Posterior cingulate gyrus (tissue), 11 donors: ENCODE results near the gene CYSRT1.
"Not testable (repeated sequence)": the region's sequence is repeated elsewhere in the genome, so short reads cannot be mapped to it uniquely, and the experiment has no call there.

ENCODE experiments used
- DNase-seq, 10 donors: peaks; one replicate each; pipeline versions ENCODE4 v3.0.0 to v3.0.0-alpha.2; 2020 to 2021; ENCODE audit warnings: mixed read lengths in 3 of 10
- intact Hi-C: fragments of 100-400 bp; cut with DNase I; formaldehyde crosslinking; loops from one replicate; pipeline ENCODE4 v1.15.1; 2023

The CYSRT1 gene

DNA sequence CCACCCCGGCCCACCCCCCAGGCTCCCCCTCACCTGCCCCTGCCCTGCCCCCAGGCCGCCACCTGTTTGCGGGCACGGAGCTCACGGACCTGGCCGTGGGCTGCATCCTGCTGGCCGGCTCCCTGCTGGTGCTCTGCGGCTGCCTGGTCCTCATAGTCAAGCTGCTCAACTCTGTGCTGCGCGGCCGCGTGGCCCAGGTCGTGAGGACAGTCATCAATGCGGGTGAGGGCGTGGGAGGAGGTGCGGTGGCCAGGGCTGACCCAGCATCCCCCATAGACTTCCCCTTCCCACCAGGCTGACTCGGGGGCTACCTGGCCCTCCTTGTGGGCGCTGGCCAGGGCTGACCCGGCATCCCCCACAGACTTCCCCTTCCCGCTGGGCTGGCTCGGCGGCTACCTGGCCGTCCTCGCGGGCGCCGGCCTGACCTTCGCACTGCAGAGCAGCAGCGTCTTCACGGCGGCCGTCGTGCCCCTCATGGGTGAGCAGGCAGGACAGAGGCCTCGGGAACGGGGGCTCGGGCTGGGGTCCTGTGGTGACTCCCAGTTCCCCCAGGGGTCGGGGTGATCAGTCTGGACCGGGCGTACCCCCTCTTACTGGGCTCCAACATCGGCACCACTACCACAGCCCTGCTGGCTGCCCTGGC lies 9.2 kb downstream of the CYSRT1 start:
- no peak for DNase-seq

DNA sequence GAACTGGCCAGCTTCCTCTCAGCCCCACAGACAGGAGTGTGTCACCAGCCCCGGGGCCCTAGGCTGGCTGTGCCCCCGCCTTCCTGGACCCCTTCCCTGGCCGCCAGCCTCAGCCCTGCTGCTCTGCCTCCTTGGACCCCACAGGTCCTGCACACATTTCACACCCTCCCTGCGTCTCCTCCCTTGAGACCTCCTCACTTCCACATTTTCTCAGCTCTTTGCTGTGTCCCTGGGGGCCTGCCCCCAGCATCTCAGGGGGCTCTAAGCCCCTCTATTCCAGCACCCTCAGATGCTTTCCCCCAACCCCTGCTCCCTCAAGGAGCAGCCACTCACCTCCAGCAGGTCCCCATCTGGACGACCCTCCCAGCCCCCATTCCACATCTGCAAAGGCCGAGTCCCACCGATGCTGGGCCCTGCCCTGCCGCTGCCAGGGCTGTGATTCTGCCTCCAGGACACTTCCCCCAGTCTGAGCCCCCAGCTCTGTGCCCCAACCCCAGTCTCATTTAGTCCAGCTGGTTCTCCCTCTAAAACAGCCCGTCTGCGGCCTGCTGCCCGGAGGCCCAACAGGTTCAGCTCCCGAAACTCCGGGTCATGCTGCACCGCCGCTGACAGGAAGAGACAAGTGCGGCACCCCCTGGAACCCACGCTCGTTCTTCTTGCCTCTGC lies 9.9 kb downstream of the CYSRT1 start:
- intact Hi-C loops: loop anchor here (5.0 kb wide), 1 partner anchor 48 kb away; the partner anchor contains the start of genes ANAPC2 and SSNA1
- DNase-seq: no peak

More for the DNA sequence above, 9.2 kb downstream of the CYSRT1 start:
- intact Hi-C loops: no loop called here

DNA sequence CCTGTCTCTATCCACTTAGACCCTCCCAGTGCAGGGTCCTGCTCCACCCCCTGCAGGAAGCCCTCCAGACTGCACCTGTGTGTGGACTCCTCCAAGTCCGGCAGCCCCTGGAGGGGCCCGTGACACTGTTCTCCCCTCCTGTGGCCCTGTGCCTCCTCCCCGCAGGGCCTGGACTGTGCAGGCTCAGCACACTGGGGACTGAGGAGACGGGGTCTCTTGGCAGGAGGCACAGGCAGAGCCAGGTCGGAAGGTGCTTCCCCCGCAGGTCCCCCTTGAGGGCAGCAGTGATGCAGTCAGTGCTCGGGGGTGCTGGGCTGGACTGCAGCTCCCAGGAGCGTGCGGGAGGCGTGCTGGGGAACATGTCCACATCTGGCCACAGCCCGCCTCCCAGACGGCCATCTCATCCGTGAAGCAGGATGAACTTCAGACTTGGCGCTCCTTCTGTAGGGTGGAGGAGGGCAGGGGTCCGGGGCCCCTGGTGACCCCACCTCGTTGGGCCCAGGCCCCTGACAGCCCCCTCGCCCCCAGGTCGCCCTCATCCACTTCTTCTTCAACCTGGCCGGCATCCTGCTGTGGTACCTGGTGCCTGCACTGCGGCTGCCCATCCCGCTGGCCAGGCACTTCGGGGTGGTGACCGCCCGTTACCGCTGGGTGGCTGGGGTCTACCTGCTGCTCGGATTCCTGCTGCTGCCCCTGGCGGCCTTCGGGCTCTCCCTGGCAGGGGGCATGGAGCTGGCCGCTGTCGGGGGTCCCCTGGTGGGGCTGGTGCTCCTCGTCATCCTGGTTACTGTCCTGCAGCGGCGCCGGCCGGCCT lies 10.7 kb downstream of the CYSRT1 start:
- DNase-seq: no peak
- intact Hi-C loops: loop anchor here (5.0 kb wide), 1 partner anchor 48 kb away; the partner anchor contains the start of genes ANAPC2 and SSNA1

DNA sequence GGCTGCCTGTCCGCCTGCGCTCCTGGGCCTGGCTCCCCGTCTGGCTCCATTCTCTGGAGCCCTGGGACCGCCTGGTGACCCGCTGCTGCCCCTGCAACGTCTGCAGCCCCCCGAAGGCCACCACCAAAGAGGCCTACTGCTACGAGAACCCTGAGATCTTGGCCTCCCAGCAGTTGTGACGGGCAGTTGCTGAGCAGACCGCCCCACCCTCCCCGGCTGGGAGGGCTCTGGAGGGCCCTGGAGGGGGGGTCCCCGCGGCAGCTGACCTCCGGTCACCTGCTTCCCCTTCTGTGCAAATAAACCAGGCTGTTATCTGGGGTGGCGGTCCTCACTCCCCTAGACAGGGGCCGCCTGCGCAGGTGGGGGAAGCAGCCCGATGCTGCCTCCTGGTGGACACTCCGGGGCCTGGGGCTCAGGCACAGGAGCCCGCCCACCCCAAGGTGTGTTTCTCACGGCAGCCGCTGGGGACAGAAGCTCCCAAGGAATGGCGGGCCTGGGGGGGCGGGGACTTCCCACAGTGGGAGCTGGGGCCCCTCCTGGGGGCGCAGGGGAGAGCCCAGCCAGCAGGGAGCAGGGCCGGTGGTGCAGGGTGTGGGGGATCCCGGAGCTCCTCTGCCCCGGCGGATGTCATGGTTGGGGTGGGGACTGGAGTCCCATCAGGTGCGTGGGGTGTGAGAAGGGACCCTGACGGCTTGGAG lies 11.4 kb downstream of the CYSRT1 start:
- DNase-seq: peak; percentile 66 to 97 (median 82)
- intact Hi-C loops: loop anchor here (5.0 kb wide), 1 partner anchor 49 kb away; the partner anchor contains the start of genes ANAPC2 and SSNA1

DNA sequence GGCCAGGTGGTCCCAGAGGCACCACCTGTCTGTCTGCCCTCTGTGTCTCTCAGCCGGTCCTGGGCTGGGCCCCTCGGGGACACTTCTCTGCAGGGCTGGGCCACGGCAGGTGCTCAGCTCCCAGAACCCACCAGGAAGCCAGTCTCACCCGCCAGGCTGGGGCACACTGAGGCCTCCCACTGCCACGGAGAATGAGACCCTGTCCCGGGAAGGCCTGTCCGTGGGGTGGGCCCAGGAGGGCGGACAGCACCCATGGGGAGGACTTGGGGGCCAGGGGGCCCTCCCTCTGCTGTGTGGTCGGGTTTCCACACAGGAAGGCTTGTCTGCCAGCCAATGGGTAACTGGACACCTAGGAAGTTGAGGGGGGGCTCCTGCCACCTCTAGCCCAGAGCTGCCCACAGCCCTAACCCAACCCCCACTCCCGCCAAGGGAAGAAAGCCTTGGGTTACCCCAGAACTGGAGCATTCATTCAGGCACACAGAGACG lies 12.0 kb downstream of the CYSRT1 start:
- intact Hi-C loops: loop anchor here (5.0 kb wide), 1 partner anchor 50 kb away; the partner anchor contains the start of genes ANAPC2 and SSNA1
- no peak for DNase-seq

DNA sequence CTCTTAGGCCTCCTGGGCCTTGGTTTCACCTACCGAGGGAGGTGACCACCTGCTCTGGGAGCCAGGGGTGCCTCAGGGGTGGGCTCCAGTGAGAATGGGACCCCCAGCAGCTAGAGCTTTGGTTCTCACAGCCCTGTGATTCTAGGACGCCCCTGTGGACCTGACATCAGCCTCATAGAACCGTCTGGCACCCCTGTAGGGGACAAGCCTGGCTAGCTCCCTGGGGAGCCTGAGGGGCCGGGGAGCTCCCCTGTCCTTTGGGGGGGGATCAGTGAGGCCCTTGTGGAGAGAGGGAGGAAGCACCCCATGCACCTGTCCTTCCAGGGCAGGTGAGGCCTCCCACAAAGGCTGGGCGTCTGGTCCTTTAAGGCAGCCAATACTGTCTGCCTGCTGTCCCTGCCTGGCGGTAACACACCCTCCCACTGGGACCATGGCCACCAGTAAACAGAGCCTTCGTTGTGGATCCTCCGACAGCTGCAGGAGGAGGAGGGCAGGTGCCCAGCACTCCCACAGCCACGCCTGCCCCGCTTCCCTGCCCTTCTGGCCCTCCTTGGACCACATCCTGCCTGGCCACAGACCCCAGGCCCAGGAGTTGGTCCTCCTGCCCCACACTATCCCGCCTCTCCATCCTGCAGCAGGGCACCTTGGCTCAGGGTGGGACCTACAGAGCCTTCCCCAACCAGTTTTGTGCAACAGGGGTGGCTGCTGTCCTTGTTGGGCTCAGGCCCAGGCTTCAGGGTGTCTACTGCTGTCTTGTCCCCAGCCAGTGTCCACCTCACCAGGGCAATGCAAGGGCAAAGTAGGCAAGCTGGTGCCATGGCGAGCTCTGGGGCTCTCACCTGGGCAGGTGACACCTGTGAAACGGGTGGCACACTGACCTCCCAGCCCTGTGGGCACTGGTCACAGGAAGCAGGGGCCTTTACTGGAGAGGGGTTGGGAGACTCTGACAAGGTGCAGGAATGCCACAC lies 13.1 kb downstream of the CYSRT1 start:
- peak in 9 of 10 donors; percentile 59 to 96 (median 75) for DNase-seq
- intact Hi-C loops: loop anchor here (5.0 kb wide), 1 partner anchor 51 kb away; the partner anchor contains the start of genes ANAPC2 and SSNA1

DNA sequence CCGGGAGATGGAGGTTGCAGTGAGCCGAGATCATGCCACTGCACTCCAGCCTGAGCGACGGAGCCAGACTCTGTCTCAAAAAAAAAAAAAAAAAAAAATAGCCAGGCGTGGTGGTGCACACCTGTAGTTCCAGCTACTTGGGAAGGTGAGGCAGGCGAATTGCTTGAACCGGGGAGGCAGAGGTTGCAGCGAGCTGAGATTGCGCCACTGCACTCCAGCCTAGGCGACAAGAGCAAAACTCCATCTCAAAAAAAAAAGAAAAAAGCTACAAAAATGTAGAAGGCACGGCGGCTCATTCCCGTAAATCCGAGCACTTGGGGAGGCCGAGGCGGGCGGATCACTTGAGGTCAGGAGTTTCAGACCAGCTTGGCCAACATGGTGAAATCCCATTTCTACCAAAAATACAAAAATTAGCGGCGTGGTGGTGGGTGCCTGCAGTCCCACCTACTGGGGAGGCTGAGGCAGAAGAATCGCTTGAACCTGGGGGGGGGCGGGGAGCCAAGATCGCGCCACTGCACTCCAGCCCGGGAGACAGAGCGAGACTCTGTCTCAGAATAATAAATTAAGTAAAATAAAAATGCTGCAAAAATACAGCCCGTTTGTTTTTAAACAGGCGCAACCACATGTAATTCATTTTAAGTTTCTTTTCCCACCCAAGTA lies 14.7 kb downstream of the CYSRT1 start:
- intact Hi-C loops: loop anchor here (5.0 kb wide), 1 partner anchor 52 kb away; the partner anchor contains the start of genes ANAPC2 and SSNA1
- DNase-seq: peak in 1 of 10 donors; percentile 83

DNA sequence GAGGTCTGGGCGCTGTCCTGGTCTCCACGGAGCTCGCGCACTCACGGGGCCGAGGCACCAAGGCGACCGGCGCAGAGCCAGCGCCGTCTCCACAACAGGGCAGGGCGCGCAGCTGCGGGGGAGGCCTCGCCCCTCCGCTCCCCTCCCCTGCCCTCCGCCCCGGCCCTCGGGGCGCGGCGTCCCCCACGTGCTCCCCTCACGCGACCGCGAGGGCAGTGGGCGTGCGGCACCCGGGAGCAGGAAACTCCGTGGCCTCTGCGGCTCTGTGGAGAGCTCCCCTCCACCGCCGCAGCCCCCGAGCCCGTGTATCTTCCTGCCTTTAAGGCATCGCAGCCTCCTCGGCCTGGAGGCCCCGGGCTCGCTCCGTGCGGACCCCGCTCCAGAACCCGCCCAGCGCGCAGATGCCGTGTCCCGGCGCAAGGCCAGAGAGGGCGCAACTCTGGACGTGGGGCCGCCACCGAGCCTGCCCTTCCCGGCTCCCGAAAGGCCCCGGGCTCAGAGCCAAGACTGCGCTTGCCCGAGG lies 15.4 kb downstream of the CYSRT1 start:
- intact Hi-C loops: no loop called here
- peak; percentile 56 to 96 (median 72) for DNase-seq

DNA sequence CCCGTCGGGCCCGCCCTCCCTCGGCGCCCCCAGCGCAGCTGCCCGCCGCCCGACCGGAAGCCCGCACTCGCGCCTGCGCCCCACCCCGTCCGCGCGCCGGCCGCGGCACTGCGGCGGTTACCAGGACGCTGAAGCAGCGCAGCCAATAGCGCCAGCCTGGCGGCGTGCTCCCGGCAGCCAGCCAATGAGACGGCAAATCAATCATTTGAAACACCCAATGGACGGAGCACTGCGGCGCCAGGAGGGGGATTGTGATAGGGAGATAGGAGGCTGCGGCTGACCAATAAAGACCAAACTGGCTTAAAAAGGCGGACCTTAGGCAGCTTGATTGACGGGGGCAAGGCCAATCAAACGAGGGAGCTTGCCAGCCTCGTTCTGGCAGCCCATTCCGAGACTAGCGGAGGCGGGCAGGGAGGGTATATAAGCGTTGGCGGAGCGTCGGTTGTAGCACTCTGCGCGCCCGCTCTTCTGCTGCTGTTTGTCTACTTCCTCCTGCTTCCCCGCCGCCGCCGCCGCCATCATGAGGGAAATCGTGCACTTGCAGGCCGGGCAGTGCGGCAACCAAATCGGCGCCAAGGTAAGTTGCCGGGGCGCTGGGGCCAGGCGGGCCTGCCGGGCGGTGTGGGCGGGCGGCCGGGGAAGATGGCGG lies 16.0 kb downstream of the CYSRT1 start, which contains the start of gene TUBB4B:
Gene TUBB4B, plus strand, starts transcription at position 447 of the 649 bp plus-strand sequence. Its CDS starts 74 bp downstream, at position 521.
- intact Hi-C loops: loop anchor here (1.0 kb wide), 1 partner anchor 14 kb away; the partner anchor contains the start of gene NELFB
- peak; percentile 98 to 100 (median 99) for DNase-seq

DNA sequence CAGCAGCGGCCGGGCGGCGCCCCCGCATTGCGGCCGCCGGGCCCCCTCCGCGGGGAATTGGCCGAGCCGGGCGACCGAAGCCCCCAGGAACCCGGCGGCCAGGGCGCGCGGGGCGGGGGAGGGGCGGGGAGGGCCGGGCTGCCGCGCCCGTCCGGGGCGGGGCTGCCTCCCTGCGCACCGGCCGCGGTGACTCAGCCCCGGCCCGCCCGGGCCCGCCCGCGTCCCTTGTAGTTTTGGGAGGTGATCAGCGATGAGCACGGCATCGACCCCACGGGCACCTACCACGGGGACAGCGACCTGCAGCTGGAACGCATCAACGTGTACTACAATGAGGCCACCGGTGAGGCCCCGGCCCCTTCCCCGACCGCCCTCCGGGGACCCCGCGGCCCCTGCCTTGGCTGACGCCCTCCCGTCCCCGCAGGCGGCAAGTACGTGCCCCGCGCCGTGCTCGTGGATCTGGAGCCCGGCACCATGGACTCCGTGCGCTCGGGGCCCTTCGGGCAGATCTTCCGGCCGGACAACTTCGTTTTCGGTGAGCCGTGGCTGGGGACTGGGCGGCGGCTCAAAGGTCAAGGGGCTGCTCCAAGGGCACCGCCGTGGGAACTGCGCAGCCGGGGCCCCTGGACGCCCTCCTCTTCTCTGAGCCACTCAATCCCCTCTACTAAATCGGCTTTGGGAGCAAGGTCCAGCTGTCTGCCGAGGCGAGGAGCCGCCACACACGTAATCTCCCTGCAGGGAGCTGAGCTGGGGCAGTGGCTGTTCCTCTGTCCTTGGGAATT lies 16.7 kb downstream of the CYSRT1 start:
- intact Hi-C loops: loop anchor here (1.0 kb wide), 1 partner anchor 14 kb away; the partner anchor contains the start of gene NELFB
- DNase-seq: peak in 3 of 10 donors; percentile 79 to 91 (median 87)

DNA sequence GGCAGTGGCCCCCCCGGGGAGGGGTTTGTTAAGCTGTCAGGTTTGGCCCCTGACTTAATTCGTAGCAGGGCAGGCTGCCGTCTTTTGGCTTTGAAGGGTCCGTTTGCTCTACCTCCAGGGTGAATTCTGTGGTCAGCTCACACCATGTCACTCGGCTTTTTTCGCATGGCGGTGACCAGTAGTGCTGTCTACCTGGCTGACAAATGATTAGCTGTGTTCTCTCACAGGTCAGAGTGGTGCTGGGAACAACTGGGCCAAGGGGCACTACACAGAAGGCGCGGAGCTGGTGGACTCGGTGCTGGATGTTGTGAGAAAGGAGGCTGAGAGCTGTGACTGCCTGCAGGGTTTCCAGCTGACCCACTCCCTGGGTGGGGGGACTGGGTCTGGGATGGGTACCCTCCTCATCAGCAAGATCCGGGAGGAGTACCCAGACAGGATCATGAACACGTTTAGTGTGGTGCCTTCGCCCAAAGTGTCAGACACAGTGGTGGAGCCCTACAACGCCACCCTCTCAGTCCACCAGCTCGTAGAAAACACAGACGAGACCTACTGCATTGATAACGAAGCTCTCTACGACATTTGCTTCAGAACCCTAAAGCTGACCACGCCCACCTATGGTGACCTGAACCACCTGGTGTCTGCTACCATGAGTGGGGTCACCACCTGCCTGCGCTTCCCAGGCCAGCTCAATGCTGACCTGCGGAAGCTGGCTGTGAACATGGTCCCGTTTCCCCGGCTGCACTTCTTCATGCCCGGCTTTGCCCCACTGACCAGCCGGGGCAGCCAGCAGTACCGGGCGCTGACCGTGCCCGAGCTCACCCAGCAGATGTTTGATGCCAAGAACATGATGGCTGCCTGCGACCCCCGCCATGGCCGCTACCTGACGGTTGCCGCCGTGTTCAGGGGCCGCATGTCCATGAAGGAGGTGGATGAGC lies 17.6 kb downstream of the CYSRT1 start:
- intact Hi-C loops: no loop called here
- DNase-seq: no peak

DNA sequence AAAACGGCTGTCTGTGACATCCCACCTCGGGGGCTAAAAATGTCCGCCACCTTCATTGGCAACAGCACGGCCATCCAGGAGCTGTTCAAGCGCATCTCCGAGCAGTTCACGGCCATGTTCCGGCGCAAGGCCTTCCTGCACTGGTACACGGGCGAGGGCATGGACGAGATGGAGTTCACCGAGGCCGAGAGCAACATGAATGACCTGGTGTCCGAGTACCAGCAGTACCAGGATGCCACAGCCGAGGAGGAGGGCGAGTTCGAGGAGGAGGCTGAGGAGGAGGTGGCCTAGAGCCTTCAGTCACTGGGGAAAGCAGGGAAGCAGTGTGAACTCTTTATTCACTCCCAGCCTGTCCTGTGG lies 18.3 kb downstream of the CYSRT1 start:
- DNase-seq, intact Hi-C loops: not testable (repeated sequence)

DNA sequence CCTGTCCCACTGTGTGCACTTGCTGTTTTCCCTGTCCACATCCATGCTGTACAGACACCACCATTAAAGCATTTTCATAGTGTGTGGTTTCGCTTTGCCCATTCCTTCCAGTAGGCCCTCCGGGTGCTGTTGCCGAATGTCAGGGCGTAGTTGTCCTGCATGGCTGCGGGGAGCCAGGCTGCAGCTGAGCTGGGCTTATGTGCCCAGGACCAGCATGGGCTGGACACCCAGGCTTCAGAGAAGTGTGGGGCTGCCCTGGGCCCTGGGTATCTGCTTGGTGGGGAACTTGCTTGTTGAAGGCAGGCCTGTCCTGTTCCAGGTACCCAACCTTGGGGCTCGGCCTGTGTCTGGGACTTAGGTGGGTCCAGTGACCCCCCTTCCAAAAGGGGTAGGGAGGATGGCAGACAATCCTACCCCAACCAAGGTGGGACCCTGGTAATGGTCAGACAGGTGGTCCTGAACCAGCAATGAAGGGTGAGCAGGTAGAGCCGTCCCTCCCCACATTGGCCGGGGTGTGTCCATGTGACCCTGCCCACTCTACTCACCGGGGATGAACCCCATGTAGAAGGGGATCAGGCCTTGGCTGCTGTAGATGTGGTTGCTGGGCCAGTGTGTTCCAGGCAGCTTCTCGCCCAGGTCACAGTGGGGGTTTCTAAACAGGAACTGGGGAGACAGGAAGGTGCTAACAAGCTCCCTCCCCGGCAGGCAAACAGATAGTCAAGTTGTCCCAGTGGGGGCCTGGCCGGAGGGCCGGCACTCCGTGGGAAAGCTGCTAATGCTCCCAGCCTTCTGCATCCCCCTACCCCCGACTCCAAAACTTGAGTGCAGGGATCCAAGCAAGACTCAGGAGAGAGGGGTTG lies 18.9 kb downstream of the CYSRT1 start:
- no peak for DNase-seq
- intact Hi-C loops: no loop called here
